Measurements from ENCODE around the gene VMP1. TPM values are rescaled to one million over a fixed set of nuclear protein-coding genes. Genes with fewer than 3 reads are reported as not detected.
A peak's percentile ranks its signal among the peaks of the same experiment; 100 is the strongest.

The VMP1 gene
- polyA plus RNA-seq, 2 donors: 90.8 to 98.0 TPM

DNA sequence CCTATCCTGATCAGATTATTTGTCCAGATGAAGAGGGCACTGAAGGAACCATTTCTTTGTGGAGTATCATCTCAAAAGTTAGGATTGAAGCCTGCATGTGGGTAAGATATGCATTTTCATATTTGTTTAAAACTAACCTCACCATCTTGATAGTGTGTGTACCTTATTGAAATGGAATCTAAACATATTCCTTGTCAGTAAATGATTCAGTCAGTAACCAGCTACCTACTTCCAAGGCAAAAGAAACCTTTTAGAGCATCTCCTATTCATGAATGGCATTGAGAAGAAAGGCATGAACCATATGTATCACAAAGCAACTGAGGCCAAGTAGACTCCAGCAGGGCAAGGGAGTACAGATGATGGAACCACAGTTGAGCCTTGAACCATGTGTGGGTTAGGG lies 57.6 kb downstream of the VMP1 start:
- no peaks in the 10 kb centered on the region for H3K27me3 ChIP-seq (ENCODE audit: control insufficient read depth in 1 of 2, insufficient read depth in 2 of 2, low read length in 2 of 2)
- H3K4me1 ChIP-seq (ENCODE audit: control insufficient read depth in 2 of 2, insufficient read depth in 2 of 2, low read length in 1 of 2): peaks cover 0 to 3% of the 10 kb centered on the region in 2 donors
- peaks cover 0 to 3% of the 10 kb centered on the region in 2 donors for H3K36me3 ChIP-seq (ENCODE audit: control insufficient read depth in 2 of 2, insufficient read depth in 2 of 2, low read length in 1 of 2)
- H3K27ac ChIP-seq (ENCODE audit: low read depth in 2 of 2, low read length in 1 of 2): peak overlapping the region in 1 of 2 donors; percentile 10
- no peaks in the 10 kb centered on the region for H3K9me3 ChIP-seq (ENCODE audit: control insufficient read depth in 2 of 2, insufficient read depth in 1 of 2, low read depth in 1 of 2, low read length in 1 of 2)
- H3K4me3 ChIP-seq (ENCODE audit: low read depth in 1 of 2, low read length in 2 of 2): no peak overlapping the region

DNA sequence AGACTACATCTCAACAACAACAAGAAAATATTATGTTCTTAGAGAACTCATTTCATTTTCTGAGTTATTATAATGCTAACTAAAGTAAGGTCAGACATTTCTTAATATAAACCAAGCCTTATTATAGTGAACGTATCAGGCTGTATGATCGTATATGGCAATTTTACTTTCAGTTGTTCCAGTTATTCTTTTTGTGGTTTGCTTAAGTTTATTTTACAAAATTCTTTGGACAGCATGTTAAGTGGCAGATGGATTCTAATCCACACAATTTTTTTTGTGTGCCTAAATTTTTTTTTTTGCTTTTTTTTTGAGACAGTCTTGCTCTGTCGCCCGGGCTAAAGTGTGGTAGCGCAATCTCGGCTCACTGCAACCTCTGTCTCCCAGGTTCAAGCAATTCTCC lies 59.0 kb downstream of the VMP1 start:
- Histone ChIP-seq H3K9me3 (ENCODE audit: control insufficient read depth in 2 of 2, insufficient read depth in 1 of 2, low read depth in 1 of 2, low read length in 1 of 2) (no peaks in the 10 kb centered on the region), H3K36me3 (ENCODE audit: control insufficient read depth in 2 of 2, insufficient read depth in 2 of 2, low read length in 1 of 2) (peaks cover 0 to 3% of the 10 kb centered on the region in 2 donors), H3K4me1 (ENCODE audit: control insufficient read depth in 2 of 2, insufficient read depth in 2 of 2, low read length in 1 of 2) (peaks cover 0 to 3% of the 10 kb centered on the region in 2 donors), H3K27ac (ENCODE audit: low read depth in 2 of 2, low read length in 1 of 2) (peak overlapping the region in 1 of 2 donors; percentile 24), H3K27me3 (ENCODE audit: control insufficient read depth in 1 of 2, insufficient read depth in 2 of 2, low read length in 2 of 2) (no peaks in the 10 kb centered on the region), H3K4me3 (ENCODE audit: low read depth in 1 of 2, low read length in 2 of 2) (no peak overlapping the region)
- WGBS, 2 donors: 79 to 93% methylated on average over 6 of the region's 6 CpGs

DNA sequence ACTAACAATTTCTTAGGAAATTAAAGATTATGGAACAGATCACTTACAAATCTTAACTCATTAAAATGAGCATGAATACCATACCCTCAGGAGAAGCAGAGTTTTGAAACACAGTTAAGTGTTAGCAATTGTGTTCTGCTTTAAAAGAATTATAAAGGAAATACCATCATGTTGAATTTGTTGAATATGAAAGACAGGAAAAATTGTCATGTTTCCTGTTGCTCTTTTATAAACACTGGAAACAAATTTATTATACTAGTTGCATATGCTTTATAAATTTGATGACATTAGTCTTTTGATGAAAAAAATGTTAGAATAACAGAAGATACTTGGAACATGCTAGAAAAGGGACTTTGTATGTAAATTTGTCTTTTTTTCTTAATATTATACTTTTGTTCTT lies 59.7 kb downstream of the VMP1 start:
- Histone ChIP-seq H3K4me3 (ENCODE audit: low read depth in 1 of 2, low read length in 2 of 2) (no peak overlapping the region), H3K27ac (ENCODE audit: low read depth in 2 of 2, low read length in 1 of 2) (no peak overlapping the region), H3K36me3 (ENCODE audit: control insufficient read depth in 2 of 2, insufficient read depth in 2 of 2, low read length in 1 of 2) (peaks cover 0 to 3% of the 10 kb centered on the region in 2 donors), H3K27me3 (ENCODE audit: control insufficient read depth in 1 of 2, insufficient read depth in 2 of 2, low read length in 2 of 2) (no peaks in the 10 kb centered on the region), H3K4me1 (ENCODE audit: control insufficient read depth in 2 of 2, insufficient read depth in 2 of 2, low read length in 1 of 2) (peaks cover 0 to 3% of the 10 kb centered on the region in 2 donors), H3K9me3 (ENCODE audit: control insufficient read depth in 2 of 2, insufficient read depth in 1 of 2, low read depth in 1 of 2, low read length in 1 of 2) (no peaks in the 10 kb centered on the region)

DNA sequence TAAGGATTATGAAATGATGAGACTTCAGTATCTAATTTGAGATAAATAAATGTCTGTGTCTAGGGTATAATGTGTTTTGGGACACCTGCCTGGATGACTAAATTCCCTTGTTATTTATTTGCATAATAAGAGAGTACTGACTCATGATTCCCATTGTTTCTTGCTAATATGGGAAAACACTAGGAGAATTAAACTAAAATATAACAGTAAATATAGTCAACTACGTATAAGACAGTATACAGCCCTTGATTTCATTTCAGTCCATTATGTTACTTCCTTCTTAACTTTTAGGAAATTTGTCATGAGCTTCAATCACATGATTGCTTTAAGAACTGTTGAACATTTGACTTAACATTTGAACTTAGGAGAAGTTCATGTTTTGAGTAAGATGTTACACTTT lies 62.4 kb downstream of the VMP1 start:
- no peak overlapping the region for H3K4me3 ChIP-seq (ENCODE audit: low read depth in 1 of 2, low read length in 2 of 2)
- H3K27me3 ChIP-seq (ENCODE audit: control insufficient read depth in 1 of 2, insufficient read depth in 2 of 2, low read length in 2 of 2): no peaks in the 10 kb centered on the region
- no peaks in the 10 kb centered on the region for H3K9me3 ChIP-seq (ENCODE audit: control insufficient read depth in 2 of 2, insufficient read depth in 1 of 2, low read depth in 1 of 2, low read length in 1 of 2)
- H3K36me3 ChIP-seq (ENCODE audit: control insufficient read depth in 2 of 2, insufficient read depth in 2 of 2, low read length in 1 of 2): peaks cover 0 to 3% of the 10 kb centered on the region in 2 donors
- peaks cover 0 to 3% of the 10 kb centered on the region in 2 donors for H3K4me1 ChIP-seq (ENCODE audit: control insufficient read depth in 2 of 2, insufficient read depth in 2 of 2, low read length in 1 of 2)
- no peak overlapping the region for H3K27ac ChIP-seq (ENCODE audit: low read depth in 2 of 2, low read length in 1 of 2)
- WGBS, 2 donors: 25 to 49% methylated on average over 1 of the region's 1 CpG

DNA sequence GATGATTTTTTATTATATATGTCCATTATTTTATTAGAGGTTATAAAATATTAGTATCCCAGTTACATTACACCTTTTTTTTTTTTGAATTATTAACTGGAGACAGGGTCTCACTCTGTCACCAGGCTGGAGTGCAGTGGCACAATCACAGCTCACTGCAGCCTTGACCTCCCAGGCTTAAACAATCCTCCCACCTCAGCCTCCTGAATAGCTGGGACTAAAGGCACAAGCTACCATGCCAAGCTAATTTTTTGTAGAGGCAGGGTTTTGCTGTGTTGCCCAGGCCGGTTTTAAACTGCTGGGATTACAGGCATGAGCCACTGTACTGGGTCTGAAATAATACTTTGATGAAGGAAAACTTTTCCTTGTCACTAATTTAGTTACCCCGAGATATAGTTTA lies 63.6 kb downstream of the VMP1 start:
- no peak overlapping the region for H3K27ac ChIP-seq (ENCODE audit: low read depth in 2 of 2, low read length in 1 of 2)
- 92 to 98% methylated on average over 2 of the region's 2 CpGs for whole genome bisulfite sequencing, 2 donors

DNA sequence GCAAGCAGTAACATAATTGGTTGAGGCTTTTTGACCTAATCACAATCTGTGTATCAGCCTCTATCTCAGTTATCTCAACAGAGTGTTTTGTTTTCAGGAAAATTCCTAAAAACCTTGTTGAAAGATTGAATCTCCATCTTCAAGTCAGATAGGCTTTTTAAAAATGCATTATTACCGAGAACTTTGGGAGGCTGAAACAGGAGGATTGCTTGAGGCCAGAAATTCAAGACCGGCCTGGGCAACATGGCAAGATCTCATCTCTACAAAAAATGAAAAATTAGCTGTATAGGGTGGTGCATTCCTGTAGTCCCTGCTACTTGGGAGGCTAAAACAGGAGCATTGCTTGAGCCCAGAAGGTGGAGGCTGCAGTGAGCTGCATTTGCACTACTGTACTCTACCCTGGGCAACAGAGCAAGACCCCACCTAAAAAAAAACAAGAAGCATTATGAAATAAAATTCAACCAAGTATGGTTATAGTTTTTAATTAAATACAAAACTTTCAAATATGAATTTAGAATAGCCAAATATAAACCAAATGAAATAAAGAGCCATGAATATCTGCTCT lies 68.4 kb downstream of the VMP1 start:
- H3K36me3 ChIP-seq (ENCODE audit: control insufficient read depth in 2 of 2, insufficient read depth in 2 of 2, low read length in 1 of 2): peaks cover 0 to 3% of the 10 kb centered on the region in 2 donors
- no peaks in the 10 kb centered on the region for H3K9me3 ChIP-seq (ENCODE audit: control insufficient read depth in 2 of 2, insufficient read depth in 1 of 2, low read depth in 1 of 2, low read length in 1 of 2)
- no peaks in the 10 kb centered on the region for H3K27me3 ChIP-seq (ENCODE audit: control insufficient read depth in 1 of 2, insufficient read depth in 2 of 2, low read length in 2 of 2)
- WGBS, 2 donors: 96 to 98% methylated on average over 2 of the region's 2 CpGs
- H3K4me3 ChIP-seq (ENCODE audit: low read depth in 1 of 2, low read length in 2 of 2): no peak overlapping the region
- H3K27ac ChIP-seq (ENCODE audit: low read depth in 2 of 2, low read length in 1 of 2): no peak overlapping the region
- H3K4me1 ChIP-seq (ENCODE audit: control insufficient read depth in 2 of 2, insufficient read depth in 2 of 2, low read length in 1 of 2): no peaks in the 10 kb centered on the region

More for the DNA sequence above, 63.6 kb downstream of the VMP1 start:
- Histone ChIP-seq H3K27me3 (ENCODE audit: control insufficient read depth in 1 of 2, insufficient read depth in 2 of 2, low read length in 2 of 2) (no peaks in the 10 kb centered on the region), H3K4me1 (ENCODE audit: control insufficient read depth in 2 of 2, insufficient read depth in 2 of 2, low read length in 1 of 2) (peaks cover 0 to 3% of the 10 kb centered on the region in 2 donors), H3K4me3 (ENCODE audit: low read depth in 1 of 2, low read length in 2 of 2) (no peak overlapping the region), H3K36me3 (ENCODE audit: control insufficient read depth in 2 of 2, insufficient read depth in 2 of 2, low read length in 1 of 2) (no peaks in the 10 kb centered on the region), H3K9me3 (ENCODE audit: control insufficient read depth in 2 of 2, insufficient read depth in 1 of 2, low read depth in 1 of 2, low read length in 1 of 2) (no peaks in the 10 kb centered on the region)

DNA sequence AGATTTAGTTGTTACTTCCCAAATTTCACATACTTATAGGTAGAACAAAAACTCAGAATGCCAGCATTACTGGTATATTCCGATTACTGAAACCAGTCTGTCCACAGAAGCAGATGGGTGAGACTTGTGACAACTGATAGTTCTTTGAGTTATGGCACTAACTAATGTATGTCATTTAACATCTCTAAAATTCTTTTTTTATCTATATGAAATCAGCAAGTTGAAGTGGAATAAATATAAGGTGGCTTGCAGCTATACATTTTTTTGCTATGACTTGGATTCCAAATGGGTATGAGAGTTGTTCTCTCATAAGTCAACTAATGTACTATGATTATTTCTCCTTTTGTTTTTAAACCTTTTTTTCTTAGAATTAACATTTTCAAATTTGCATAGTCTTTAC lies 69.1 kb downstream of the VMP1 start:
- peaks cover 0 to 3% of the 10 kb centered on the region in 2 donors for H3K36me3 ChIP-seq (ENCODE audit: control insufficient read depth in 2 of 2, insufficient read depth in 2 of 2, low read length in 1 of 2)
- no peaks in the 10 kb centered on the region for H3K4me1 ChIP-seq (ENCODE audit: control insufficient read depth in 2 of 2, insufficient read depth in 2 of 2, low read length in 1 of 2)
- H3K4me3 ChIP-seq (ENCODE audit: low read depth in 1 of 2, low read length in 2 of 2): no peak overlapping the region
- H3K27ac ChIP-seq (ENCODE audit: low read depth in 2 of 2, low read length in 1 of 2): no peak overlapping the region
- H3K27me3 ChIP-seq (ENCODE audit: control insufficient read depth in 1 of 2, insufficient read depth in 2 of 2, low read length in 2 of 2): no peaks in the 10 kb centered on the region
- 96 to 98% methylated on average over 1 of the region's 1 CpG for WGBS, 2 donors
- no peaks in the 10 kb centered on the region for H3K9me3 ChIP-seq (ENCODE audit: control insufficient read depth in 2 of 2, insufficient read depth in 1 of 2, low read depth in 1 of 2, low read length in 1 of 2)

DNA sequence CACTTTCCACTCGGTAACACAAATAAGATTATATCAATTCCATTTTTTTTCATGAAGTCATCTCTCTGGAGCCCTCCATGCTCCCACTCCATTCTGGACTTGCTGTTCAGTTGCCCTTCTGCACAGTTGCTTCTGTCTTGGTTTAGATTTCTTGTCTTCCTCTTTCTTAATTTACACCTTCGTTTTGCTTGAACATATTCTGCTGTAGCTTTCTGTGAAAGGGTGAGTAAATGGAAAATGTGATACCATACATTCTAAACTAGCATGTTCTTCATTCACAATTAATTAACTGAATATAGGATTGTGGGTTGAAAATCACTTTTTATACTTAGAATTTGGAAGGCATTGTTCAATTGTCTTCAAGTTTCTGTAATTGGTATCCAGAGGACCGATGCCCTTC lies 69.6 kb downstream of the VMP1 start:
- Histone ChIP-seq H3K4me1 (ENCODE audit: control insufficient read depth in 2 of 2, insufficient read depth in 2 of 2, low read length in 1 of 2) (no peaks in the 10 kb centered on the region), H3K4me3 (ENCODE audit: low read depth in 1 of 2, low read length in 2 of 2) (no peak overlapping the region), H3K36me3 (ENCODE audit: control insufficient read depth in 2 of 2, insufficient read depth in 2 of 2, low read length in 1 of 2) (peaks cover 0 to 3% of the 10 kb centered on the region in 2 donors), H3K27ac (ENCODE audit: low read depth in 2 of 2, low read length in 1 of 2) (no peak overlapping the region), H3K9me3 (ENCODE audit: control insufficient read depth in 2 of 2, insufficient read depth in 1 of 2, low read depth in 1 of 2, low read length in 1 of 2) (no peaks in the 10 kb centered on the region), H3K27me3 (ENCODE audit: control insufficient read depth in 1 of 2, insufficient read depth in 2 of 2, low read length in 2 of 2) (no peaks in the 10 kb centered on the region)
- 88 to 92% methylated on average over 3 of the region's 3 CpGs for WGBS, 2 donors

DNA sequence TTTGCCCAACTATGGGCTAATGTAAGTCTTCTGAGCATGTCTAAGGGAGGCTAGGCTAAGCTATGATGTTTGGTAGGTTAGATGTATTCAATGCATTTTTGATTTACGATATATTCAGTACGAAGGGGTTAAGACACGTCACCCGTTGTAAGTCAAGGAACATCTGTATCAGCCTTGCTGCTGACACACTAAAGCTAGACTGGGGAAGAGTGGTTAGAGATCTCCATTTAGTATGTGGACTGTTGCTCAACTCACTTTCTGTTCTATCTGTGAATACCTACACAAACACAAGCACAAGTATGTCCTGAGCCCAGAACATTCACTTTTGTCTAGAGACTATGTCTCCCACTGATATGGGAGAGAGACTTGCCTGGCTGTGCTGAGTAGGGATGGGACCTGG lies 71.5 kb downstream of the VMP1 start:
- H3K4me3 ChIP-seq (ENCODE audit: low read depth in 1 of 2, low read length in 2 of 2): no peak overlapping the region
- WGBS, 2 donors: 89 to 92% methylated on average over 4 of the region's 4 CpGs
- H3K4me1 ChIP-seq (ENCODE audit: control insufficient read depth in 2 of 2, insufficient read depth in 2 of 2, low read length in 1 of 2): no peaks in the 10 kb centered on the region
- H3K36me3 ChIP-seq (ENCODE audit: control insufficient read depth in 2 of 2, insufficient read depth in 2 of 2, low read length in 1 of 2): peaks cover 0 to 3% of the 10 kb centered on the region in 2 donors
- no peaks in the 10 kb centered on the region for H3K9me3 ChIP-seq (ENCODE audit: control insufficient read depth in 2 of 2, insufficient read depth in 1 of 2, low read depth in 1 of 2, low read length in 1 of 2)
- no peak overlapping the region for H3K27ac ChIP-seq (ENCODE audit: low read depth in 2 of 2, low read length in 1 of 2)
- no peaks in the 10 kb centered on the region for H3K27me3 ChIP-seq (ENCODE audit: control insufficient read depth in 1 of 2, insufficient read depth in 2 of 2, low read length in 2 of 2)

DNA sequence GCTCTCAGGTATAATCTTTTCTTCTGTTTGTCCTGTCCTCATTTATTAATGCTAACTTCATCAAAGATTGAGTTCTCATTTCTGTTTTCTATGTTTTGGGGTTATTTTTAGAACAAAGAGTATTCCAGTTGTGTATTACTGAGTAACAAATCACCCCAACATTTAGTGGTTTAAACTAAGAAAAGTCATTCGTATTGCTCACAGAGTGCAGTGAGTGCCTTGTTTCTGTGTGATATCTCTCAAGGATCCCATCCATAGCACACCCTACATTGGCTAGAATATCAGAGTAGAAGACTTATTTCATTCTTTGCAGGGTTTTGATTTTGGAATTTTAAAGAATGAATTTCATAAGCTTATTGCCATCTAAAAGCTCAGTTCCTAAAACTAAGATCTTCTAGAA lies 72.1 kb downstream of the VMP1 start:
- Histone ChIP-seq H3K4me3 (ENCODE audit: low read depth in 1 of 2, low read length in 2 of 2) (no peak overlapping the region), H3K27ac (ENCODE audit: low read depth in 2 of 2, low read length in 1 of 2) (no peak overlapping the region), H3K9me3 (ENCODE audit: control insufficient read depth in 2 of 2, insufficient read depth in 1 of 2, low read depth in 1 of 2, low read length in 1 of 2) (no peaks in the 10 kb centered on the region), H3K27me3 (ENCODE audit: control insufficient read depth in 1 of 2, insufficient read depth in 2 of 2, low read length in 2 of 2) (no peaks in the 10 kb centered on the region), H3K36me3 (ENCODE audit: control insufficient read depth in 2 of 2, insufficient read depth in 2 of 2, low read length in 1 of 2) (peaks cover 0 to 3% of the 10 kb centered on the region in 2 donors), H3K4me1 (ENCODE audit: control insufficient read depth in 2 of 2, insufficient read depth in 2 of 2, low read length in 1 of 2) (no peaks in the 10 kb centered on the region)
- 73 to 76% methylated on average over 1 of the region's 1 CpG for WGBS, 2 donors
